ENCODE data around the gene XYLT1. TPM values are rescaled to one million over a fixed set of nuclear protein-coding genes. Genes with fewer than 3 reads are reported as not detected.
A peak's percentile ranks its signal among the peaks of the same experiment; 100 is the strongest.

XYLT1 gene
- total and polyA plus RNA-seq, 10 of the 15 experiments (the other 5 are each of a cell fraction or from before 2014, with no cell fraction given) = 0.88 to 14.8 (median 5.8) TPM

GRCh38 chr16:17227278-17227677, 243.5 kb downstream of the XYLT1 start:
- TF ChIP-seq SRF (IDR thresholded peaks at IDR 0.05; ENCODE audit: low read depth in 2 of 2, low read length in 2 of 2) = peak in 1 of 2 experiments; percentile 57; a peak in 1 of 4 replicates
- TF ChIP-seq ZBED1 (IDR thresholded peaks at IDR 0.05; ENCODE audit: borderline replicate concordance) = no peak
- peak; percentile 83 for TF ChIP-seq MLLT1 (IDR thresholded peaks at IDR 0.05)
- no peak overlapping the region for H3K4me3 ChIP-seq
- FAIRE-seq (no peak), DNase-seq (ENCODE audit: low read depth, low spot score) (no peak), ATAC-seq (no peak)
- no TSS peak for BruUV-seq (replicated peaks)
- CTCF ChIA-PET = interaction anchor here (1.1 kb wide), 3 partner anchors 8 to 364 kb away, joined by 3 to 4 read pairs (median 4); no protein-coding TSS in a partner anchor
- H2AFZ ChIP-seq (ENCODE audit: control insufficient read depth, low read depth, low read length) = no peak overlapping the region
- no peaks in the 10 kb centered on the region; the same call in 1 of the 2 replicates for H3K4me1 ChIP-seq (ENCODE audit: control insufficient read depth, insufficient read depth, low read length)
- no peak overlapping the region for H3K27ac ChIP-seq (ENCODE audit: control insufficient read depth, insufficient read depth)
- no peak overlapping the region for H3K4me2 ChIP-seq (ENCODE audit: control insufficient read depth, insufficient read depth)
- SMC1A ChIA-PET (ENCODE audit: uncharacterized antibody, unreplicated experiment) = interaction anchor here (0.9 to 2.0 kb wide), 9 partner anchors 9 to 65 kb away, joined by 3 to 7 read pairs (median 3); no protein-coding TSS in a partner anchor
- POLR2A ChIA-PET = no interaction called here
- H3K9me3 ChIP-seq (replicated peaks; ENCODE audit: control insufficient read depth, insufficient read depth, low read length) = no peaks in the 10 kb centered on the region
- no peak overlapping the region for H3K9ac ChIP-seq (ENCODE audit: control insufficient read depth, insufficient read depth, low read length)
- WGBS (ENCODE audit: insufficient coverage, insufficient replicate concordance, low lambda C conversion rate, missing lambda C conversion rate) = 0% methylated on average over 2 of the region's 2 CpGs
- no peaks in the 10 kb centered on the region for H3K79me2 ChIP-seq (ENCODE audit: control insufficient read depth, insufficient read depth, low read length)
- intact Hi-C loops (cut with micrococcal nuclease; ENCODE audit: unreplicated experiment) = no loop called here
- H3K27me3 ChIP-seq (replicated peaks in 1 of 2; ENCODE audit: control insufficient read depth in 2 of 2, insufficient read depth in 2 of 2, low read length in 1 of 2) = no peaks in the 10 kb centered on the region
- RAD21 ChIA-PET (ENCODE audit: unreplicated experiment) = interaction anchor here (1.3 to 1.5 kb wide), 3 partner anchors 11 to 240 kb away, joined by 3 to 4 read pairs (median 3); no protein-coding TSS in a partner anchor
- H3K36me3 ChIP-seq (ENCODE audit: control insufficient read depth in 2 of 2, insufficient read depth in 2 of 2, low read length in 1 of 2) = no peaks in the 10 kb centered on the region; a peak in 1 of 4 replicates
- H4K20me1 ChIP-seq (ENCODE audit: control insufficient read depth, insufficient read depth) = no peaks in the 10 kb centered on the region
- in situ Hi-C loops (cut with MboI) = no loop called here

GRCh38 chr16:17225541-17225940, 245.2 kb downstream of the XYLT1 start:
- 23% methylated on average over 7 of the region's 7 CpGs for WGBS (ENCODE audit: insufficient coverage, insufficient replicate concordance, low lambda C conversion rate, missing lambda C conversion rate)
- TF ChIP-seq NBN (IDR thresholded peaks at IDR 0.05) (no peak), MTA2 (IDR thresholded peaks at IDR 0.05; ENCODE audit: low read depth) (no peak), POLR2AphosphoS2 (IDR thresholded peaks at IDR 0.05; ENCODE audit: low read depth, low read length) (no peak), FOXM1 (IDR thresholded peaks at IDR 0.05; ENCODE audit: low read depth, low read length) (no peak), KDM1A (IDR thresholded peaks at IDR 0.05; ENCODE audit: borderline replicate concordance) (no peak)
- intact Hi-C loops (cut with micrococcal nuclease; ENCODE audit: unreplicated experiment) = no loop called here
- FAIRE-seq (no peak), ATAC-seq (no peak), DNase-seq (ENCODE audit: low read depth, low spot score) (no peak)
- H3K4me3 ChIP-seq = no peak overlapping the region
- in situ Hi-C loops (cut with MboI) = no loop called here
- H3K4me2 ChIP-seq (ENCODE audit: control insufficient read depth, insufficient read depth) = no peak overlapping the region
- H2AFZ ChIP-seq (ENCODE audit: control insufficient read depth, low read depth, low read length) = no peak overlapping the region
- no TSS peak for BruUV-seq (replicated peaks)
- no peaks in the 10 kb centered on the region for H3K27me3 ChIP-seq (replicated peaks in 1 of 2; ENCODE audit: control insufficient read depth in 2 of 2, insufficient read depth in 2 of 2, low read length in 1 of 2)
- no peaks in the 10 kb centered on the region for H3K9me3 ChIP-seq (replicated peaks; ENCODE audit: control insufficient read depth, insufficient read depth, low read length)
- RAD21 ChIA-PET (ENCODE audit: unreplicated experiment) = interaction anchor here (1.0 to 2.0 kb wide), 5 partner anchors 13 to 201 kb away, joined by 3 to 7 read pairs (median 6); no protein-coding TSS in a partner anchor
- no peaks in the 10 kb centered on the region for H4K20me1 ChIP-seq (ENCODE audit: control insufficient read depth, insufficient read depth)
- no peaks in the 10 kb centered on the region for H3K79me2 ChIP-seq (ENCODE audit: control insufficient read depth, insufficient read depth, low read length)
- SMC1A ChIA-PET (ENCODE audit: uncharacterized antibody, unreplicated experiment) = interaction anchor here (0.7 to 1.8 kb wide), 6 partner anchors 12 to 34 kb away, joined by 3 to 10 read pairs (median 4); no protein-coding TSS in a partner anchor
- CTCF ChIA-PET = interaction anchor here (0.8 to 2.2 kb wide), 3 partner anchors 53 to 249 kb away, joined by 3 to 6 read pairs (median 4); no protein-coding TSS in a partner anchor
- no peaks in the 10 kb centered on the region; the same call in 1 of the 2 replicates for H3K4me1 ChIP-seq (ENCODE audit: control insufficient read depth, insufficient read depth, low read length)
- POLR2A ChIA-PET = no interaction called here
- H3K27ac ChIP-seq (ENCODE audit: control insufficient read depth, insufficient read depth) = no peak overlapping the region
- H3K36me3 ChIP-seq (ENCODE audit: control insufficient read depth in 2 of 2, insufficient read depth in 2 of 2, low read length in 1 of 2) = no peaks in the 10 kb centered on the region; a peak in 2 of 4 replicates
- H3K9ac ChIP-seq (ENCODE audit: control insufficient read depth, insufficient read depth, low read length) = no peak overlapping the region

All from GM12878 (cell line).